Activated CD8-positive, alpha-beta T cell treated with anti-CD3 and anti-CD28 coated beads for 36 hours (primary cell): ENCODE data around the gene ACADVL. TPM values are rescaled to one million over a fixed set of nuclear protein-coding genes. Genes with fewer than 3 reads are reported as not detected.

Experiments
- ATAC-seq: fragments of 200-7000 bp; cut with Tn5 transposase; one replicate; pipeline ENCODE4 v1.10.0; 2021; ENCODE audit warnings: mild to moderate bottlenecking, moderate library complexity
- CTCF ChIA-PET: fragments of 350-600 bp; sonication (Branson Sonifier 250); formaldehyde crosslinking; loops from one replicate; lab custom pipeline; 2021; ENCODE audit warnings: antibody characterized with exemption; lab: Charles Lee
- POLR2A ChIA-PET: fragments of 350-600 bp; sonication (Branson Sonifier 250); formaldehyde crosslinking; loops from one replicate; lab custom pipeline; 2021; ENCODE audit warnings: antibody characterized with exemption; lab: Charles Lee
- DNase-seq: peaks from one replicate; pipeline ENCODE4 v3.0.0-alpha.2; 2020
- H3K27ac Mint-ChIP-seq: one replicate; pipeline ENCODE4 v1.8.0; 2021; ENCODE audit warnings: mild to moderate bottlenecking, mixed read lengths
- H3K27me3 Mint-ChIP-seq: one replicate; pipeline ENCODE4 v1.8.0; 2021; ENCODE audit warnings: mixed read lengths
- H3K36me3 Mint-ChIP-seq: one replicate; pipeline ENCODE4 v1.8.0; 2021; ENCODE audit warnings: low read depth, mixed read lengths
- H3K4me1 Mint-ChIP-seq: one replicate; pipeline ENCODE4 v1.8.0; 2021; ENCODE audit warnings: low read depth, mixed read lengths
- H3K4me3 Mint-ChIP-seq: one replicate; pipeline ENCODE4 v1.8.0; 2021; ENCODE audit warnings: mild to moderate bottlenecking, moderate library complexity, mixed read lengths
- H3K9me3 Mint-ChIP-seq: one replicate; pipeline ENCODE4 v1.8.0; 2021; ENCODE audit warnings: mixed read lengths
- intact Hi-C: fragments of 100-400 bp; cut with micrococcal nuclease; formaldehyde crosslinking; loops from one replicate; pipeline ENCODE4 v1.10.0; 2022
- total RNA-seq, 2 experiments: library from RNA; stranded (reverse); gene quantifications; one replicate each; pipeline ENCODE4 v1.2.3, GENCODE V29; 2021
- TF ChIP-seq, protein P1 (sequence below): fragments of 200-600 bp; IDR thresholded peaks from one replicate; pipeline ENCODE4 v1.8.0; 2022; ENCODE audit warnings: antibody characterized with exemption, mild to moderate bottlenecking

Gene ACADVL
- total RNA-seq, 2 experiments from 2014 or later, result 288 to 291 TPM

DNA sequence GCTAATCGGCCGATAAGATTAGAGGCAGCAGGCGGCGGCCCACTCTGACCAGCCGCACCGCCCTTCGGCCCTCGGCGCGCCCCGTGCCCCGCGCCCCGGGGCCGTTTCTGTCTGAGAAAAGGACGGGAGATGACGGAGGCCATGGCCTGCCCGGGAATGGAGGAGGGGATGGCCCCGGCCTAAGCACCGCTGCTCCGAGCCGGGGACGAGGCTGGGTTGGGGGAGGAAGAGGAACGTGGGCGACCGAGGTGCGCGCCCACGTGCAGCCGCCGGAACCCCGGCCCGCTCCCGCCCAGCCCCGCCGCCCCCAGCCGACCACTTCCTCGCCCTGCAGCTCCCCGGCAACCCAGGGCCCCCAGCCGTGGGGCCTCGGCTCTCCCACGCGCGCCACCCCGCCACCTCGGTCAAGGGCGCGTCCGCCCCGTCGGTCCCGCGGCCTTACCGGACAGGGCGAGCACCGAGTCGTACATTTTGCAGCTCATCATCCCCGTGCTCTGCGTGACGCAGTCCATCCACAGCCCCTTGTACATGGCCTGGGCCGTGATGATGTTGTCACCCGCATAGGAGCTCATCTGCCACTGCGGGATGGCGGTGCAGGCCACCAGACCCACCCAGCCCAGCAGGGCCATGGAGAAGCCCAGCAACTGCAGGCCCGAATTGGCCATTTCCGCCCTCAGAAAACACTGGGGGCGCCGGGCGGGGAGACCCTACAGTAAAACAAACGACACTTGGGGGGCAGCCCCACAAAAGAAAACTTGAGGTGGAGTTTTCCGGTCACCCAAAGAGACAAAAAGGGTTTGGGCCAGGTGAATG, 41.8 kb downstream of the ACADVL start:
- Mint-ChIP-seq H3K9me3 (no peaks in the 10 kb centered on the region), H3K4me3 (peak overlapping the region; percentile 68), H3K27me3 (peaks cover 18% of the 10 kb centered on the region), H3K36me3 (peaks cover 21% of the 10 kb centered on the region), H3K27ac (peak overlapping the region; percentile 74), H3K4me1 (peaks cover 37% of the 10 kb centered on the region)
- CTCF ChIA-PET, result no interaction called here
- intact Hi-C loops, result no loop called here
- POLR2A ChIA-PET, result interaction anchor here (1.0 kb wide), 1 partner anchor 12 kb away, joined by 3 read pairs; no protein-coding TSS in a partner anchor
- TF ChIP-seq, protein P1, sequence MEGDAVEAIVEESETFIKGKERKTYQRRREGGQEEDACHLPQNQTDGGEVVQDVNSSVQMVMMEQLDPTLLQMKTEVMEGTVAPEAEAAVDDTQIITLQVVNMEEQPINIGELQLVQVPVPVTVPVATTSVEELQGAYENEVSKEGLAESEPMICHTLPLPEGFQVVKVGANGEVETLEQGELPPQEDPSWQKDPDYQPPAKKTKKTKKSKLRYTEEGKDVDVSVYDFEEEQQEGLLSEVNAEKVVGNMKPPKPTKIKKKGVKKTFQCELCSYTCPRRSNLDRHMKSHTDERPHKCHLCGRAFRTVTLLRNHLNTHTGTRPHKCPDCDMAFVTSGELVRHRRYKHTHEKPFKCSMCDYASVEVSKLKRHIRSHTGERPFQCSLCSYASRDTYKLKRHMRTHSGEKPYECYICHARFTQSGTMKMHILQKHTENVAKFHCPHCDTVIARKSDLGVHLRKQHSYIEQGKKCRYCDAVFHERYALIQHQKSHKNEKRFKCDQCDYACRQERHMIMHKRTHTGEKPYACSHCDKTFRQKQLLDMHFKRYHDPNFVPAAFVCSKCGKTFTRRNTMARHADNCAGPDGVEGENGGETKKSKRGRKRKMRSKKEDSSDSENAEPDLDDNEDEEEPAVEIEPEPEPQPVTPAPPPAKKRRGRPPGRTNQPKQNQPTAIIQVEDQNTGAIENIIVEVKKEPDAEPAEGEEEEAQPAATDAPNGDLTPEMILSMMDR, result no peak
- peak; percentile 45 for DNase-seq
- peak; percentile 43 for ATAC-seq

DNA sequence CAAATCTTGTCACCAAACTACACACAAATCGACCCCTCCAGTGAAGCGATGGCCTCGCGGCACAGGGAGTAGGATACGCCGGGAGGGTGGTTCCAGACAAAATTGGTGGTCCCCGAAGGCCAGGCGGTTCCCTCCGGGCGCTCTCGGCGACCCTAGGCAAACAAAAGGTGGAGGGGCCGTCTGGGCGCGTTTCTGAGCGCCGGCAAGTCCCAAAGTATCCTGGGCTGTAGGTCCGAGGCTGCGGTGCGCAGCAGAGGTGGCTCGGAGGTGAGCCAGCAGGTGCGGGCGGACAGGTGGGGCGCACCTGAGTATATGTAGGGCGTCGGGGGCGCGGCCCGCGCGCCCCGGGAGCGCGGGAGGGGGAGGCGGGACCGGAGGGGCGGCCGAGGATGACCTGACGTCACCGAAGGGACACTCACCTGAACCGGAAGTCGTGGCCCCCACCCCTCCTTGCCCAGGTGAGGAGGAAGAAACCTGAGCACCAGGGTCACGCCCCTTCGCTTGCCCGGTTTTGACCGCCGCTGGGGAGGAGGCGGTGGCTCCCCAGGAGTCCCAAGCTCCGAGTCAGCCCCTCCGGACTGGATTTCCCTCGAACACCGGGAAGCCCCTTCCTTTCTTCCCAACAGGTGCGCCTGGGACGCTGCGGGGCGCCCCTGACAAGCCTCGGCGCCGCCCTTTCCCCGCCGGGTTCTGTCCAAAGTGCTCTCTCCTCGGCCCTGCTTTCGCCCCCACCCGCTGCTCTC, 42.6 kb downstream of the ACADVL start, which contains the start of gene CLDN7:
Gene CLDN7, minus strand, starts transcription at position 287 of the 743 bp plus-strand sequence. CDS start 435 bp downstream, outside the sequence.
- no peak for ATAC-seq
- peak within 1 kb of the TSS; percentile 68 for H3K4me3 Mint-ChIP-seq
- DNase-seq, result no peak
- ChIA-PET POLR2A (interaction anchor here (0.6 to 1.0 kb wide), 2 partner anchors 13 to 42 kb away, joined by 3 read pairs; no protein-coding TSS in a partner anchor), CTCF (no interaction called here)
- intact Hi-C loops, result no loop called here
- TF ChIP-seq, protein P1, result no peak
- H3K36me3 Mint-ChIP-seq, result peaks cover 17% of the 10 kb centered on the region
- peaks cover 18% of the 10 kb centered on the region for H3K27me3 Mint-ChIP-seq
- peaks cover 37% of the 10 kb centered on the region for H3K4me1 Mint-ChIP-seq
- no peaks in the 10 kb centered on the region for H3K9me3 Mint-ChIP-seq
- peak within 1 kb of the TSS; percentile 74 for H3K27ac Mint-ChIP-seq

DNA sequence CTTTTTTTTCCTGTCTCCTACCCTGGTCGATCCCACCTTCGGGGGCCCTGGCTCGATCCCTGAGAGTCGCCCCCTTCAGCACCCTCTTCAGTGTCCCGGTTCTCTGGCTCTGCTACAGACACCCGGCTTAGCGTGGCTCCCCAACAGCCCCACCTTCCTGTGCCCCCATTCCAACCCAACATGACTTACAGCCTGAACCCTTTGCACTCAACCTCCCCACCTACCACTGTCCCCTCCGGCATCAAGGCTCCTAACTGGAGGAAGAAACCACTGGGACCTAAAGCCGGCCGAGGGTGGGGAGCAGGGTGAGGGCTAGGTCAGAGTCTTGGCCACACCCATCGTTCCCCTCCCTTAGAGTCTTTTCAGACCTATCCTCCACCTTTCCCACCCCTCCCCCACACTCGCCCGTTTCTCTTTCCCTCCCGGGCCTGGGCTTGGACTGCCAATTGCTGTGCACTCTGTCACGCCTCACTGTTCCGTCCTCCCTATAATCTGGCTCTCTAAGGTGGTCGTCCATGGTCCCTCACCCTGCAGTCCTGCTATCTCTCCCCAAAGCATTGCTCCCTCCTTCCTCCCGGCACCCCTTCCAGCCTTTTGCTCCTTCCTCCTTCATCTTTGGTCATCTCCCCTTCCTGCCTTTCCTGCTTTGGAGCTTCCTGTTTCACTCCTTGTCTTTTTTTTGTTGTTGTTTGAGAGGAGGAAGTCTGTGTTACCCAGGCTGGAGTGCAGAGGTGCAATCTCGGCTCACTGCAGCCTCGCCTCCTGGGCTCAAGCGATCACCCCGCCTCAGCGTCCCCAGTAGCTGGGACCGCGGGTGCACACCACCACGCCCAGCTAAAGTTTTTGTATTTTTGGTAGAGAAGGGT, 43.4 kb downstream of the ACADVL start:
- H3K4me3 Mint-ChIP-seq, result peak overlapping the region; percentile 44
- peaks cover 18% of the 10 kb centered on the region for H3K27me3 Mint-ChIP-seq
- TF ChIP-seq, protein P1, result no peak
- H3K27ac Mint-ChIP-seq, result peak overlapping the region; percentile 50
- H3K4me1 Mint-ChIP-seq, result peaks cover 37% of the 10 kb centered on the region
- CTCF ChIA-PET, result no interaction called here
- H3K36me3 Mint-ChIP-seq, result peaks cover 17% of the 10 kb centered on the region
- DNase-seq, result peak; percentile 48
- intact Hi-C loops, result no loop called here
- no peaks in the 10 kb centered on the region for H3K9me3 Mint-ChIP-seq
- peak; percentile 25 for ATAC-seq
- POLR2A ChIA-PET, result interaction anchor here (0.6 to 1.0 kb wide), 2 partner anchors 29 to 43 kb away, joined by 3 read pairs; partner anchors contain the start of gene DVL2

DNA sequence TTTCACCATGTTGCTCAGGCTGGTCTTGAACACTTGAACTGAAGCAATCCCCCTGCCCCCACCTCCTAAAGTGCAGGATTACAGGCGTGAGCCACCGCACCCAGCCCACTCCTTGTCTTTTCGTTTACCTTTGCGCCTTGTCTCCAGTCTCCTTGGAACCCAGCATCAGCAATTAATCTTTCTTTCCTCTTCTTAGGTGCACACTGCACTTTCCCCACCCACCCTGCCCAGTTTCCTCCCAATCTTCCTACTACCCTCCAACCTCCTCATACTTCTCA, 44.0 kb downstream of the ACADVL start:
- POLR2A ChIA-PET, result interaction anchor here (1.0 kb wide), 1 partner anchor 29 kb away, joined by 3 read pairs; the partner anchor contains the start of gene DVL2

More for the DNA sequence above, 44.0 kb downstream of the ACADVL start:
- Mint-ChIP-seq H3K27me3 (peaks cover 18% of the 10 kb centered on the region), H3K4me3 (no peak overlapping the region), H3K9me3 (no peaks in the 10 kb centered on the region), H3K4me1 (peaks cover 33% of the 10 kb centered on the region), H3K27ac (no peak overlapping the region), H3K36me3 (peaks cover 12% of the 10 kb centered on the region)
- intact Hi-C loops, result no loop called here
- TF ChIP-seq, protein P1, result no peak
- peak; percentile 14 for DNase-seq
- ATAC-seq, result no peak
- CTCF ChIA-PET, result no interaction called here
